GM19324 (cell line): ENCODE data around the gene KRTAP1-1.
"Not testable (repeated sequence)": the region's sequence is repeated elsewhere in the genome, so short reads cannot be mapped to it uniquely, and the experiment has no call there.

Experiments
- ATAC-seq: cut with Tn5 transposase; IDR thresholded peaks from one replicate; pipeline ENCODE4 v1.9.1; 2021; ENCODE audit warnings: mild to moderate bottlenecking, moderate library complexity; ENCODE audit not compliant: unreplicated experiment, low FRiP score

Gene KRTAP1-1

GRCh38 chr17:41040783-41041571 is at the start of gene KRTAP1-1:
Gene KRTAP1-1 (minus strand): TSS chr17:41041450. CDS start chr17:41041397, 53 bp downstream.
- ATAC-seq: not testable (repeated sequence)

GRCh38 chr17:41088760-41089352 is 47.6 kb upstream of the KRTAP1-1 start:
- ATAC-seq: not testable (repeated sequence)

GRCh38 chr17:41084100-41084856 is 43.0 kb upstream of the KRTAP1-1 start, which contains the start of gene KRTAP4-7:
Gene KRTAP4-7 (plus strand): TSS chr17:41084150. CDS start chr17:41084207, 57 bp downstream.
- ATAC-seq: not testable (repeated sequence)

GRCh38 chr17:41083427-41083826 is 42.2 kb upstream of the KRTAP1-1 start:
- ATAC-seq: not testable (repeated sequence)

- ATAC-seq: no peak
Observed at GRCh38 chr17:41082626-41083025, 41.4 kb upstream of the KRTAP1-1 start.

- no peak for ATAC-seq
Observed at GRCh38 chr17:41076788-41077187, 35.5 kb upstream of the KRTAP1-1 start.

- no peak for ATAC-seq
Observed at GRCh38 chr17:41073676-41074075, 32.4 kb upstream of the KRTAP1-1 start.

GRCh38 chr17:41071606-41072360 is 30.5 kb upstream of the KRTAP1-1 start:
- ATAC-seq: no peak

- no peak for ATAC-seq
Observed at GRCh38 chr17:41069031-41069430, 27.8 kb upstream of the KRTAP1-1 start.

- no peak for ATAC-seq
Observed at GRCh38 chr17:41067281-41067680, 26.0 kb upstream of the KRTAP1-1 start.

- no peak for ATAC-seq
Observed at GRCh38 chr17:41065829-41066624, 24.8 kb upstream of the KRTAP1-1 start, which contains the start of gene KRTAP2-4. Gene KRTAP2-4 (minus strand): TSS chr17:41065879. CDS start chr17:41065845, 34 bp downstream.

- not testable (repeated sequence) for ATAC-seq
Observed at GRCh38 chr17:41065016-41065689, 23.9 kb upstream of the KRTAP1-1 start.

GRCh38 chr17:41064301-41064700 is 23.1 kb upstream of the KRTAP1-1 start:
- no peak for ATAC-seq

GRCh38 chr17:41063449-41063848 is 22.2 kb upstream of the KRTAP1-1 start:
- no peak for ATAC-seq

- no peak for ATAC-seq
Observed at GRCh38 chr17:41061964-41062363, 20.7 kb upstream of the KRTAP1-1 start.

GRCh38 chr17:41060052-41060604 is 18.9 kb upstream of the KRTAP1-1 start, which contains the start of gene KRTAP2-3:
Gene KRTAP2-3 (minus strand): TSS chr17:41060114. CDS start chr17:41060050, 64 bp downstream.
- ATAC-seq: no peak

GRCh38 chr17:41059276-41060051 is 18.2 kb upstream of the KRTAP1-1 start:
- not testable (repeated sequence) for ATAC-seq

- no peak for ATAC-seq
Observed at GRCh38 chr17:41058741-41059140, 17.5 kb upstream of the KRTAP1-1 start.
